ENCODE results near the gene POLR1G.

The POLR1G gene

GRCh38 chr19:45446295-45446694, 39.9 kb downstream of the POLR1G start:
- no peak for DNase-seq (ENCODE audit: low read depth in 3 of 3)

- no peak for DNase-seq (ENCODE audit: low read depth in 3 of 3)
Measured at GRCh38 chr19:45446944-45447343, 40.5 kb downstream of the POLR1G start.

- no peak for DNase-seq (ENCODE audit: low read depth in 3 of 3)
Measured at GRCh38 chr19:45448425-45448756, 41.9 kb downstream of the POLR1G start.

GRCh38 chr19:45448887-45449299, 42.4 kb downstream of the POLR1G start:
- no peak for DNase-seq (ENCODE audit: low read depth in 3 of 3)

- no peak for DNase-seq (ENCODE audit: low read depth in 3 of 3)
Measured at GRCh38 chr19:45450012-45450333, 43.5 kb downstream of the POLR1G start.

- DNase-seq (ENCODE audit: low read depth in 3 of 3) = peak in 1 of 3 experiments; percentile 28
Measured at GRCh38 chr19:45451131-45451849, 44.8 kb downstream of the POLR1G start.

- DNase-seq (ENCODE audit: low read depth in 3 of 3) = no peak
Measured at GRCh38 chr19:45451850-45452387, 45.5 kb downstream of the POLR1G start.

GRCh38 chr19:45455707-45456499, 49.5 kb downstream of the POLR1G start:
- peak in 2 of 3 experiments; percentile 25 to 59 for DNase-seq (ENCODE audit: low read depth in 3 of 3)

GRCh38 chr19:45456500-45456815, 50.0 kb downstream of the POLR1G start:
- DNase-seq (ENCODE audit: low read depth in 3 of 3) = no peak

GRCh38 chr19:45457776-45458175, 51.3 kb downstream of the POLR1G start:
- DNase-seq (ENCODE audit: low read depth in 3 of 3) = no peak
